Lower leg skin (tissue), 4 donors: ENCODE measurements around the gene BIRC5. TPM values are rescaled to one million over a fixed set of nuclear protein-coding genes. Genes with fewer than 3 reads are reported as not detected.
A peak's percentile ranks its signal among the peaks of the same experiment; 100 is the strongest.
"Not testable (repeated sequence)": the region's sequence is repeated elsewhere in the genome, so short reads cannot be mapped to it uniquely, and the experiment has no call there.

Experiments used
- DNase-seq, 2 donors: peaks; one replicate each; pipeline ENCODE4 v3.0.0-alpha.2; 2019; ENCODE audit warnings: low spot score in 2 of 2
- H3K4me3 ChIP-seq: fragments of 200-600 bp; sonication (generic); 2 replicates; pipeline ENCODE4 v1.5.1; 2017; ENCODE audit warnings: mild to moderate bottlenecking, low read depth; ENCODE audit not compliant: poor library complexity, severe bottlenecking
- CTCF ChIP-seq, 3 donors: fragments of 450-650 bp; IDR thresholded peaks; one replicate each; pipeline ENCODE4 v1.5.1; 2016; ENCODE audit warnings: antibody characterized with exemption in 3 of 3, mild to moderate bottlenecking in 3 of 3, moderate library complexity in 2 of 3
- POLR2A ChIP-seq, 2 donors: fragments of 450-650 bp; IDR thresholded peaks; one replicate each; pipeline ENCODE4 v1.6.1; 2016 to 2017; ENCODE audit warnings: antibody characterized with exemption in 2 of 2, mild to moderate bottlenecking in 1 of 2, moderate library complexity in 1 of 2
- WGBS, 2 donors: methylation state at CpG; one replicate each; pipeline ENCODE4 v1.1.5; 2018; 5-methylcytosine and 5-hydroxymethylcytosine counted together
- intact Hi-C: fragments of 100-400 bp; cut with DNase I; formaldehyde crosslinking; loops from one replicate; pipeline ENCODE4 v1.15.0; 2023; ENCODE audit warnings: low total_unique reads
- total RNA-seq, 4 donors: library from RNA; depleted of rRNA; stranded (reverse); fragments of >200 nt; gene quantifications; one replicate each; pipeline ENCODE4 v1.1.0, GENCODE V29; 2016

BIRC5 gene
- total RNA-seq, 4 donors from 2014 or later = 1.8 to 6.7 (median 3.9) TPM

- H3K4me3 ChIP-seq = no peak overlapping the region
- TF ChIP-seq CTCF (IDR thresholded peaks at IDR 0.05) (no peak), POLR2A (IDR thresholded peaks at IDR 0.05) (no peak)
- WGBS, 2 donors = 81 to 85% methylated on average over 24 to 31 of the region's 31 CpGs
- DNase-seq = no peak
- intact Hi-C loops = no loop called here
Observed at GRCh38 chr17:78170692-78171590, 43.1 kb upstream of the BIRC5 start.

GRCh38 chr17:78171591-78172248 lies 42.3 kb upstream of the BIRC5 start:
- H3K4me3 ChIP-seq, DNase-seq, intact Hi-C loops: not testable (repeated sequence)
- WGBS, 2 donors = 75 to 79% methylated on average over 15 to 19 of the region's 19 CpGs

DNA sequence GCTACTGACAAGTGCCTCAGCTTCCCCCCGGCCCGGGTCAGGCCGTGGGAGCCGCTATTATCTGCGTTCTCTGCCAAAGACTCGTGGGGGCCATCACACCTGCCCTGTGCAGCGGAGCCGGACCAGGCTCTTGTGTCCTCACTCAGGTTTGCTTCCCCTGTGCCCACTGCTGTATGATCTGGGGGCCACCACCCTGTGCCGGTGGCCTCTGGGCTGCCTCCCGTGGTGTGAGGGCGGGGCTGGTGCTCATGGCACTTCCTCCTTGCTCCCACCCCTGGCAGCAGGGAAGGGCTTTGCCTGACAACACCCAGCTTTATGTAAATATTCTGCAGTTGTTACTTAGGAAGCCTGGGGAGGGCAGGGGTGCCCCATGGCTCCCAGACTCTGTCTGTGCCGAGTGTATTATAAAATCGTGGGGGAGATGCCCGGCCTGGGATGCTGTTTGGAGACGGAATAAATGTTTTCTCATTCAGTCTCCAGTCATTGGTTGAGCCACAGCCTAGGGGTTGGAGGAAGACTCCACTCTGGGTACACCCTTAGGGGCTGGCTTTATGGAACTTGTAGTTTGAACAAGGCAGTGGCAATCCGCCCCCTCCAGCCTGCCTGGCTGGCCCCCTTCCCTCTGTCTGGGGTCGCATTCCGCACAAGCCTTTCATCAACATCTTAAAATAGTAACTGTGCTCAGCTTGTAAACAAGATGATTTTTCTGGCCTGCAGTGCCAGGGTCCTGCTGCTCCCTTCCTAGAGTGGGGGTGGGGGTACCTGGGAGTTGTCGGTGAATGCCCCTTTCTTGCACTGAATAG lies 41.6 kb upstream of the BIRC5 start:
- WGBS, 2 donors = 26 to 43% methylated on average over 15 to 19 of the region's 19 CpGs
- intact Hi-C loops = no loop called here
- DNase-seq = peak in 1 of 2 donors; percentile 94
- TF ChIP-seq CTCF (IDR thresholded peaks at IDR 0.05) = no peak
- H3K4me3 ChIP-seq = no peak overlapping the region

GRCh38 chr17:78173097-78173715 lies 40.8 kb upstream of the BIRC5 start:
- intact Hi-C loops = no loop called here
- DNase-seq = no peak
- TF ChIP-seq POLR2A (IDR thresholded peaks at IDR 0.05) (no peak), CTCF (IDR thresholded peaks at IDR 0.05) (no peak)
- 60 to 67% methylated on average over 11 of the region's 11 CpGs for WGBS, 2 donors
- no peak overlapping the region for H3K4me3 ChIP-seq

DNA sequence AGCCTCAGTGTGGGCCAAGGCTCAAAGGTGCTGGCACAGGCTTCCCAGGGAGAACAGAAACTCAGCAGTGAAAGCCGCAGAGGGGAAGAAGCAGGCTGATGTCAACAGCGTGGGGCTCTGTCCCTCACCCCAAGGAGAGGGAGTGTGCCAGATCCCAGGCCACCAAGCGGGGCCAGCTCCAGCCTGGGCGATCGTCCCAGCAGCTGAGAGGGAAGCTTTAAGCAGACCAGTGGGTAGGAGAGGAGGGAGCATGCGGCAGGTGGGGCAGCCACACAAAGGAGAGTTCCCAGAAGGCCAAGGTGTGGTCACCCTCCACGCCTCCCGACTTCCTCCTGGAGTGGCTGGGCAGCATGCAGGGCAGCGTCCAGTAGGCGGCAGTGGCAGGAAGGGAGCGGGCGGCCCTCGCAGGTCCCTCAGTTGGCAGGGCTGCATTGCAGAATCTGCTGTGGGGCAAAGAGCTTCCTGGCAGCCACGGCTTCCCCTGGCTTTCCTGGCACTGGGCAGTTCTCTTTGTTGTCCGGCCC lies 39.6 kb upstream of the BIRC5 start:
- 37 to 54% methylated on average over 12 to 13 of the region's 15 CpGs for WGBS, 2 donors
- H3K4me3 ChIP-seq = no peak overlapping the region
- no peak for TF ChIP-seq POLR2A (IDR thresholded peaks at IDR 0.05)
- no peak for TF ChIP-seq CTCF (IDR thresholded peaks at IDR 0.05)
- peak; percentile 73 to 94 for DNase-seq
- intact Hi-C loops = no loop called here
